A549 (cell line): ENCODE measurements around the gene CCN5. TPM values are rescaled to one million over a fixed set of nuclear protein-coding genes. Genes with fewer than 3 reads are reported as not detected.
A peak's percentile ranks its signal among the peaks of the same experiment; 100 is the strongest.

Source experiments
- ATAC-seq, 2 experiments: fragments of 200-7000 bp in 1 of 2; fragments of >200 bp in 1 of 2; cut with Nextera tagmentation in 1 of 2; cut with Tn5 transposase in 1 of 2; 3 replicates each; pipeline versions ENCODE4 v1.8.0 to v1.9.1; 2018 to 2020; ENCODE audit warnings: mild to moderate bottlenecking in 1 of 2, moderate library complexity in 1 of 2
- CTCF ChIA-PET: fragments of 300-600 bp; sonication (Branson Sonifier 250); formaldehyde crosslinking; extraction: SDS; loops from one replicate; lab custom pipeline; 2021; ENCODE audit warnings: antibody characterized with exemption, inconsistent platforms; lab: Yijun Ruan, JAX
- POLR2A ChIA-PET: fragments of 350-600 bp; formaldehyde crosslinking; extraction: SDS; loops from one replicate; lab custom pipeline; 2021; ENCODE audit warnings: antibody characterized with exemption, inconsistent platforms; lab: Yijun Ruan, JAX
- DNase-seq, 2 experiments: peaks; one replicate each; pipeline versions ENCODE4 v3.0.0 to v3.0.0-alpha.2; 2011 to 2016; ENCODE audit warnings: low read depth in 1 of 2, low spot score in 1 of 2
- FAIRE-seq: peaks from 2 replicates; lab custom pipeline; 2011; peaks lifted over from hg19 to GRCh38; lab: Jason Lieb, UNC
- H3K27ac ChIP-seq, 2 experiments: fragments of >200 bp; sonication (Bioruptor Twin); formaldehyde crosslinking; 3 replicates each; pipeline ENCODE4 v1.5.1; 2016 to 2017
- H3K4me1 ChIP-seq: fragments of >200 bp; sonication (Bioruptor Twin); formaldehyde crosslinking; 3 replicates; pipeline ENCODE4 v1.6.1; 2016
- H3K4me2 ChIP-seq: fragments of >200 bp; sonication (Bioruptor Twin); formaldehyde crosslinking; 3 replicates; pipeline ENCODE4 v1.6.1; 2016
- H3K4me3 ChIP-seq: fragments of >200 bp; sonication (Bioruptor Twin); formaldehyde crosslinking; 3 replicates; pipeline ENCODE4 v1.5.1; 2016
- H3K9me3 ChIP-seq: fragments of >200 bp; sonication (Bioruptor Twin); formaldehyde crosslinking; 3 replicates; pipeline ENCODE4 v1.6.1; 2016
- BCL3 ChIP-seq: fragments of >200 bp; sonication (Bioruptor Twin); formaldehyde crosslinking; IDR thresholded peaks from 3 replicates; pipeline ENCODE4 v1.6.1; 2016
- CBX2 ChIP-seq: fragments of 200-600 bp; sonication (generic); IDR thresholded peaks from 2 replicates; pipeline ENCODE4 v1.6.1; 2016; ENCODE audit warnings: low read depth, mild to moderate bottlenecking, borderline replicate concordance
- CEBPB ChIP-seq, 2 experiments: fragments of >200 bp in 1 of 2; sonication (Bioruptor Twin) in 1 of 2; formaldehyde crosslinking in 1 of 2; IDR thresholded peaks; 2 replicates each; pipeline ENCODE4 v1.6.1; 2012 to 2016
- EHF ChIP-seq: fragments of 250-450 bp; sonication (Bioruptor Pico); IDR thresholded peaks from 2 replicates; pipeline ENCODE4 v1.5.0; 2020; ENCODE audit warnings: mild to moderate bottlenecking
- EP300 ChIP-seq, 2 experiments: fragments of >200 bp; sonication (Bioruptor Twin); formaldehyde crosslinking; IDR thresholded peaks; 2 replicates in 1 of 2; 3 replicates in 1 of 2; pipeline ENCODE4 v1.6.1; 2016 to 2017
- FOSB ChIP-seq: fragments of 250-450 bp; sonication (Bioruptor Pico); IDR thresholded peaks from 2 replicates; pipeline ENCODE4 v1.5.0; 2020; ENCODE audit warnings: mild to moderate bottlenecking, moderate library complexity
- GATA3 ChIP-seq: IDR thresholded peaks from 2 replicates; pipeline ENCODE4 v1.6.1; 2012; ENCODE audit warnings: borderline replicate concordance
- HES2 ChIP-seq: fragments of >200 bp; sonication (Bioruptor Twin); formaldehyde crosslinking; IDR thresholded peaks from 2 replicates; pipeline ENCODE4 v1.6.1; 2016
- HEYL ChIP-seq: fragments of 250-450 bp; sonication (Bioruptor Pico); IDR thresholded peaks from 2 replicates; pipeline ENCODE4 v1.8.0; 2021; ENCODE audit warnings: mild to moderate bottlenecking, moderate library complexity
- HOXB13 ChIP-seq: fragments of 250-450 bp; sonication (Bioruptor Pico); IDR thresholded peaks from 2 replicates; pipeline ENCODE4 v1.5.0; 2020; ENCODE audit warnings: low read depth, mild to moderate bottlenecking, moderate library complexity
- HOXB5 ChIP-seq: fragments of 250-450 bp; sonication (Bioruptor Pico); IDR thresholded peaks from 2 replicates; pipeline ENCODE4 v1.5.0; 2020; ENCODE audit warnings: mild to moderate bottlenecking, moderate library complexity
- JUN ChIP-seq, 2 experiments: fragments of >200 bp; sonication (Bioruptor Twin); formaldehyde crosslinking; IDR thresholded peaks; 2 replicates in 1 of 2; 3 replicates in 1 of 2; pipeline ENCODE4 v1.6.1; 2016 to 2017
- JUNB ChIP-seq: fragments of >200 bp; sonication (Bioruptor Twin); formaldehyde crosslinking; IDR thresholded peaks from 2 replicates; pipeline ENCODE4 v1.6.1; 2016
- MAZ ChIP-seq: fragments of 150-350 bp; IDR thresholded peaks from 2 replicates; pipeline ENCODE4 v1.6.1; 2014; ENCODE audit warnings: antibody characterized with exemption, low read depth, low read length, borderline replicate concordance
- MYC ChIP-seq: IDR thresholded peaks from 2 replicates; pipeline ENCODE4 v1.6.1; 2012; ENCODE audit warnings: mild to moderate bottlenecking, inconsistent platforms, low read length, improper control_type of control experiment, borderline replicate concordance
- NFE2L2 ChIP-seq: fragments of 150-350 bp; conservative IDR thresholded peaks from 2 replicates; pipeline ENCODE4 v1.6.1; 2014; ENCODE audit warnings: low read length
- POLR2A ChIP-seq: IDR thresholded peaks from 2 replicates; pipeline ENCODE4 v1.6.1; 2012; ENCODE audit warnings: mild to moderate bottlenecking, low read length
- RARB ChIP-seq: fragments of 250-450 bp; sonication (Bioruptor Pico); IDR thresholded peaks from 2 replicates; pipeline ENCODE4 v1.8.0; 2021; ENCODE audit warnings: mild to moderate bottlenecking, moderate library complexity
- RFX5 ChIP-seq: fragments of 450-650 bp; IDR thresholded peaks from 2 replicates; pipeline ENCODE4 v1.7.1; 2014; ENCODE audit warnings: antibody characterized with exemption, mild to moderate bottlenecking, moderate library complexity
- SMC3 ChIP-seq: fragments of >200 bp; sonication (Bioruptor Twin); formaldehyde crosslinking; IDR thresholded peaks from 3 replicates; pipeline ENCODE4 v1.6.1; 2018; ENCODE audit warnings: inconsistent platforms
- TFCP2L1 ChIP-seq: fragments of 250-450 bp; sonication (Bioruptor Pico); IDR thresholded peaks from 2 replicates; pipeline ENCODE4 v1.5.0; 2021; ENCODE audit warnings: mild to moderate bottlenecking
- TP53 ChIP-seq: fragments of 250-450 bp; sonication (Bioruptor Pico); IDR thresholded peaks from 2 replicates; pipeline ENCODE4 v1.5.0; 2021; ENCODE audit warnings: mild to moderate bottlenecking, moderate library complexity
- ZFP36 ChIP-seq: fragments of 450-650 bp; IDR thresholded peaks from 2 replicates; pipeline ENCODE4 v1.6.1; 2014; ENCODE audit warnings: borderline replicate concordance; ENCODE audit not compliant: partially characterized antibody
- ZSCAN20 ChIP-seq: fragments of 250-450 bp; sonication (Bioruptor Pico); IDR thresholded peaks from 2 replicates; pipeline ENCODE4 v1.8.0; 2022; ENCODE audit warnings: mild to moderate bottlenecking, moderate library complexity
- WGBS: methylation state at CpG from one replicate; pipeline ENCODE4 v1.1.6; 2017; ENCODE audit errors: missing lambda C conversion rate; 5-methylcytosine and 5-hydroxymethylcytosine counted together
- polyA plus RNA-seq, 4 experiments: library from polyadenylated mRNA; depleted of rRNA in 3 of 4; stranded (reverse); fragments of >200 nt; fragmentation: RNase III in 1 of 4; extraction: RNeasy Plus Mini Kit Qiagen cat#74134 plus additional on column Dnase treatment in 1 of 4; gene quantifications; 2 replicates in 3 of 4; 3 replicates in 1 of 4; pipeline ENCODE4 v1.2.3, GENCODE V29; 2011 to 2017
- TF ChIP-seq, protein P1 (sequence below): fragments of 200-600 bp; sonication (generic); IDR thresholded peaks from 2 replicates; pipeline ENCODE4 v1.6.1; 2016; ENCODE audit warnings: antibody characterized with exemption, mild to moderate bottlenecking, moderate library complexity
- TF ChIP-seq, protein P2 (sequence below): fragments of 150-350 bp; IDR thresholded peaks from 2 replicates; pipeline ENCODE4 v1.6.1; 2014; ENCODE audit warnings: low read depth, mild to moderate bottlenecking, low read length
- TF ChIP-seq, protein P3 (sequence below): IDR thresholded peaks from 2 replicates; pipeline ENCODE4 v1.6.1; 2012

The CCN5 gene
- polyA plus RNA-seq, 2 of the 4 experiments (the other 2 are of a cell fraction): 9.9 to 11.1 TPM

DNA sequence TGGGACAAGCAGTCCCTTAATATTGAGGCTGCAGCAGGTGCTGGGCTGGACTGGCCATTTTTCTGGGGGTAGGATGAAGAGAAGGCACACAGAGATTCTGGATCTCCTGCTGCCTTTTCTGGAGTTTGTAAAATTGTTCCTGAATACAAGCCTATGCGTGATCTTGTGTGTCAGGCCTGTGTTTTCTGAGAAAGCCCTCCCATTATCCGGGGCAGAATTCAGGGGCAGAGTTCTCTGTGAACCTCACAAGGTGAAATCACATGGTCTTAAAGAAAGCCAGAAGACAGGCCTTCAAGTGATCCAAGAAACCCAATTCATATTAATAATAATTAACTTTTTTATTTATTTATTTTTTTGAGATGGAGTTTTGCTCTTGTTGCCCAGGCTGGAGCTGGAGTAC lies 12.5 kb downstream of the CCN5 start (continued):
- TF ChIP-seq, protein P1, sequence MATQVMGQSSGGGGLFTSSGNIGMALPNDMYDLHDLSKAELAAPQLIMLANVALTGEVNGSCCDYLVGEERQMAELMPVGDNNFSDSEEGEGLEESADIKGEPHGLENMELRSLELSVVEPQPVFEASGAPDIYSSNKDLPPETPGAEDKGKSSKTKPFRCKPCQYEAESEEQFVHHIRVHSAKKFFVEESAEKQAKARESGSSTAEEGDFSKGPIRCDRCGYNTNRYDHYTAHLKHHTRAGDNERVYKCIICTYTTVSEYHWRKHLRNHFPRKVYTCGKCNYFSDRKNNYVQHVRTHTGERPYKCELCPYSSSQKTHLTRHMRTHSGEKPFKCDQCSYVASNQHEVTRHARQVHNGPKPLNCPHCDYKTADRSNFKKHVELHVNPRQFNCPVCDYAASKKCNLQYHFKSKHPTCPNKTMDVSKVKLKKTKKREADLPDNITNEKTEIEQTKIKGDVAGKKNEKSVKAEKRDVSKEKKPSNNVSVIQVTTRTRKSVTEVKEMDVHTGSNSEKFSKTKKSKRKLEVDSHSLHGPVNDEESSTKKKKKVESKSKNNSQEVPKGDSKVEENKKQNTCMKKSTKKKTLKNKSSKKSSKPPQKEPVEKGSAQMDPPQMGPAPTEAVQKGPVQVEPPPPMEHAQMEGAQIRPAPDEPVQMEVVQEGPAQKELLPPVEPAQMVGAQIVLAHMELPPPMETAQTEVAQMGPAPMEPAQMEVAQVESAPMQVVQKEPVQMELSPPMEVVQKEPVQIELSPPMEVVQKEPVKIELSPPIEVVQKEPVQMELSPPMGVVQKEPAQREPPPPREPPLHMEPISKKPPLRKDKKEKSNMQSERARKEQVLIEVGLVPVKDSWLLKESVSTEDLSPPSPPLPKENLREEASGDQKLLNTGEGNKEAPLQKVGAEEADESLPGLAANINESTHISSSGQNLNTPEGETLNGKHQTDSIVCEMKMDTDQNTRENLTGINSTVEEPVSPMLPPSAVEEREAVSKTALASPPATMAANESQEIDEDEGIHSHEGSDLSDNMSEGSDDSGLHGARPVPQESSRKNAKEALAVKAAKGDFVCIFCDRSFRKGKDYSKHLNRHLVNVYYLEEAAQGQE: no peak
- no peak for TF ChIP-seq CBX2
- TF ChIP-seq, all 56 proteins: peak for 0

DNA sequence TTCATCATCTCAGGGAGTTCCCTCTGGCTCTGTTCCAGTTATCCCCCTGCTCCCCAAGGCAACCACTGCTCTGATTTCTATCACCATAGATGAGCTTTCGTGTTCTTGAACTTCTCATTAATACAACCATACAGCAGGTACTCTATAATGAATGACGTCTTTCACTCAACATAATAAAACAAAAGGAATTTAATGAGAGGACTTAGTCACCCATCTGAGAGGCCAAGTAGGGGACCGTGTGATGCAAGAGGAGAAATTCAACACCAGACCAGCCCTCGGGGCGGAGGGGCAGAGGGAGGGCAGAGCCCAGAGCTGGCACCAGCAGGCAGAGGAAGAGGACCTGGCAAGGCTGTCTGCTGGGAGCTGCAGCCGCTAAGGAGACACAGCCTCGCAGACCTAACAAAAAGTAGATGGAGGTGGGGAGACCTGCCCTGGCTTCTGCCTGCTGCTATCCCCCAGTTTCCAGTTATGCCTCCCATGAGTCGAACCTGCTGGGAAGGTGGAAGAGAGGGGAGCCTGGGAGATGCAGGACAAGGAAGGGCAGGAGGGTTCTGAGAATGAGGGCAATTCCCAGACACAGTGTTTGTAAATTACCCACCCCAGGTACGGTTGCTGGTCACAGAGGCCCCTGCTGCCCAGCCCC lies 13.8 kb downstream of the CCN5 start:
- no peaks in the 10 kb centered on the region for H3K9me3 ChIP-seq
- FAIRE-seq: peak; percentile 98
- peak; percentile 89 to 93 for ATAC-seq
- 1% methylated on average over 9 of the region's 9 CpGs for WGBS
- H3K4me3 ChIP-seq: peak overlapping the region; percentile 4; the same call in 1 of the 3 replicates
- peak overlapping the region; percentile 96 to 98 for H3K27ac ChIP-seq
- DNase-seq: peak; percentile 97
- H3K4me2 ChIP-seq: peak overlapping the region; percentile 80
- POLR2A ChIA-PET: interaction anchor here (0.8 to 2.8 kb wide), 9 partner anchors 8 to 43 kb away, joined by 3 to 20 read pairs (median 5); partner anchors contain the start of gene CCN5
- CTCF ChIA-PET: interaction anchor here (1.0 to 21.9 kb wide), 5 partner anchors 10 to 46 kb away, joined by 3 to 525 read pairs (median 27); partner anchors contain the start of gene CCN5
- peaks cover 87% of the 10 kb centered on the region for H3K4me1 ChIP-seq
- TF ChIP-seq, protein P1: no peak
- peak; percentile 20; the same call in 1 of the 2 replicates for TF ChIP-seq HOXB5 (CRISPR knock-in tag)
- TF ChIP-seq, protein P2, sequence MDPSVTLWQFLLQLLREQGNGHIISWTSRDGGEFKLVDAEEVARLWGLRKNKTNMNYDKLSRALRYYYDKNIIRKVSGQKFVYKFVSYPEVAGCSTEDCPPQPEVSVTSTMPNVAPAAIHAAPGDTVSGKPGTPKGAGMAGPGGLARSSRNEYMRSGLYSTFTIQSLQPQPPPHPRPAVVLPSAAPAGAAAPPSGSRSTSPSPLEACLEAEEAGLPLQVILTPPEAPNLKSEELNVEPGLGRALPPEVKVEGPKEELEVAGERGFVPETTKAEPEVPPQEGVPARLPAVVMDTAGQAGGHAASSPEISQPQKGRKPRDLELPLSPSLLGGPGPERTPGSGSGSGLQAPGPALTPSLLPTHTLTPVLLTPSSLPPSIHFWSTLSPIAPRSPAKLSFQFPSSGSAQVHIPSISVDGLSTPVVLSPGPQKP: no peak
- TF ChIP-seq, protein P3, sequence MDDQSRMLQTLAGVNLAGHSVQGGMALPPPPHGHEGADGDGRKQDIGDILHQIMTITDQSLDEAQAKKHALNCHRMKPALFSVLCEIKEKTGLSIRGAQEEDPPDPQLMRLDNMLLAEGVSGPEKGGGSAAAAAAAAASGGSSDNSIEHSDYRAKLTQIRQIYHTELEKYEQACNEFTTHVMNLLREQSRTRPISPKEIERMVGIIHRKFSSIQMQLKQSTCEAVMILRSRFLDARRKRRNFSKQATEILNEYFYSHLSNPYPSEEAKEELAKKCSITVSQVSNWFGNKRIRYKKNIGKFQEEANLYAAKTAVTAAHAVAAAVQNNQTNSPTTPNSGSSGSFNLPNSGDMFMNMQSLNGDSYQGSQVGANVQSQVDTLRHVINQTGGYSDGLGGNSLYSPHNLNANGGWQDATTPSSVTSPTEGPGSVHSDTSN: peak; percentile 86
- TF ChIP-seq JUN (IDR thresholded peaks at IDR 0.05): peak; percentile 97 to 98
- TF ChIP-seq MYC: no peak
- 0 out of 2 replicates have a peak, but pooled peaks have one; percentile 40 for TF ChIP-seq HOXB13
- no peak for TF ChIP-seq TFCP2L1 (CRISPR knock-in tag)
- TF ChIP-seq SMC3: peak; percentile 49; the same call in 2 of the 3 replicates
- peak; percentile 10; the same call in 1 of the 2 replicates for TF ChIP-seq FOSB (CRISPR knock-in tag)
- no peak for TF ChIP-seq ZFP36
- TF ChIP-seq RARB (CRISPR knock-in tag): no peak; the same call in 1 of the 2 replicates
- peak; percentile 51 for TF ChIP-seq POLR2A
- peak; percentile 95 to 98; a peak in 4 of 5 replicates for TF ChIP-seq EP300 (IDR thresholded peaks at IDR 0.05)
- peak; percentile 65; the same call in 1 of the 2 replicates for TF ChIP-seq HES2
- peak; percentile 98 for TF ChIP-seq GATA3
- no peak for TF ChIP-seq NFE2L2
- peak; percentile 97 for TF ChIP-seq JUNB
- 0 out of 2 replicates have a peak, but pooled peaks have one; percentile 38 for TF ChIP-seq TP53 (CRISPR knock-in tag)
- no peak for TF ChIP-seq EHF (CRISPR knock-in tag)
- TF ChIP-seq BCL3: peak; percentile 95
- TF ChIP-seq HEYL: 0 out of 2 replicates have a peak, but pooled peaks have one; percentile 55
- TF ChIP-seq MAZ: peak; percentile 99
- peak; percentile 96 to 99 for TF ChIP-seq CEBPB (IDR thresholded peaks at IDR 0.05)
- TF ChIP-seq RFX5: no peak
- no peak for TF ChIP-seq ZSCAN20 (CRISPR knock-in tag)
